GM21526 (cell line): ENCODE measurements around the gene ANKH.

Experiments
- ATAC-seq: cut with Tn5 transposase; IDR thresholded peaks from one replicate; pipeline ENCODE4 v1.9.1; 2021; ENCODE audit warnings: moderate library complexity; ENCODE audit not compliant: unreplicated experiment, low FRiP score

The ANKH gene

DNA sequence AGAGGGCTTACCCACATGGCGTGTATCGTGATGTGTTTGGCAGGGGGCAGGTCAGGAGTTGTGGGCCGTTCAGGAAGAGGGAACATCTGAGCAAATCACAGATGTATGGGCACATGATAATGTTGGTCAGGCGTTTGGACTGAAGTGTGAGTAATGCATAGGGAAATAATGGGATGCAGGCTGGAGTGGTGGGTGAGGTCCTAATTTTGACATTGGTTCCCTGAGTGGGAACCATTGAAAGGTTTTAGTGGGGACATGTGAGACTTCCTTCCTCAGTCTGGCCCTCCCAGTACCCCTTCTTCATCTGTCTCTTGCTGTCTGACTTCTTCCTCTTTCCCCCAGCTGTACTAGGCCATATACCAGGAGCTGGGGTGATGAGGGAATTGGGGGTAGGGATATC lies 199.5 kb downstream of the ANKH start:
- ATAC-seq, result no peak

DNA sequence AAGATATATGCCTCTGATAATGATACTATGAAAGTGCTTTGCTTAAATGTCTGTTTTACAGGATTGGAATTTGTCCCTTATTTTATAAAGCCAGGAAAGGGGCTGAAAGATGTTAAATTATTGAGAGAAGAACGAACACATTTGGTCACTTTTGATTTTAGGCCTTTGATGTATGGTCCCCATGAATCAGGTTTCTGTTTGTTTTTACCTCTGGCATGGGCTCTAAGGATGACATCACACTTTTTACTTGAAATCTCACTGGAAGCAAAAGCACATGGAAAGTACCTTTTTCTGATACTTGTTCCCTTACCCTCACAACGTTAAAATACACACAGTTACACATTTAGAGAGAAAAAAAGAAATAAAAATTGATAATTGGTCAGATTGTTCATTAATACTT lies 200.2 kb downstream of the ANKH start:
- ATAC-seq, result no peak

DNA sequence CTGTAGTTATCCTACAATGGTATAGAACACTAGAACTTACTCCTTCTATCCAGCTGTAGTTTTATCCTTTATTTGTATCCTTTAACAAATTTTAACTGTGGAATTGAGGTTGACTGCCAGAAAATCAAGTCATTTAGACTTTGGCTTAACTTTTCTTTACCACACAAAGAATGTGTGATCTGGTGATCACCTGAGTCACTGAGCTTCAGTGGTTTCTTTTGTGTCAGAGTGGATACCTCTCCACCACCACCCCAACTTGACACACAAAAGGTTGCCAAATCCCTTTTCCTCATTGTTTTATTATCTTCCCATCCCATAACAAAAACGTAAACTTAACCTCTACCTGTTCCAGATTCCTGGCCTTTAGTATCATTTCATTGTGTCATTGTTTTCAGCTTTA lies 201.6 kb downstream of the ANKH start:
- no peak for ATAC-seq

DNA sequence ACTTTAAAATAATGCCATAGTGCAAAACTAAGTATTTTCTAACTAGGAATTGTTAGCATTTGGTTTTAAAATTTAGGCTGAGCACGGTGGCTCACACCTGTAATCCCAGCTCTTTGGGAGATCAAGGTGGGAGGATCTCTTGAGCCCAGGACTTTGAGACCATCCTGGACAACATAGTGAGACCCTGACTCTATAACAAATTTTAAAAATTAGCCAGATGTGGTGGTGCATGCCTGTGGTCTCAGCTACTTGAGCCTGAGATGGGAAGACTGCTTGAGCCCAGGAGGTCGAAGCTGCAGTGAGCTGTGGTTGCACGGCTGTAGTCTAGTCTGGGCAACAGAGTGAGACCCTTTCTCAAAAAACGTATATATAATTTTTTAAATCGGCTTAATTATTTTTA lies 202.2 kb downstream of the ANKH start:
- no peak for ATAC-seq

DNA sequence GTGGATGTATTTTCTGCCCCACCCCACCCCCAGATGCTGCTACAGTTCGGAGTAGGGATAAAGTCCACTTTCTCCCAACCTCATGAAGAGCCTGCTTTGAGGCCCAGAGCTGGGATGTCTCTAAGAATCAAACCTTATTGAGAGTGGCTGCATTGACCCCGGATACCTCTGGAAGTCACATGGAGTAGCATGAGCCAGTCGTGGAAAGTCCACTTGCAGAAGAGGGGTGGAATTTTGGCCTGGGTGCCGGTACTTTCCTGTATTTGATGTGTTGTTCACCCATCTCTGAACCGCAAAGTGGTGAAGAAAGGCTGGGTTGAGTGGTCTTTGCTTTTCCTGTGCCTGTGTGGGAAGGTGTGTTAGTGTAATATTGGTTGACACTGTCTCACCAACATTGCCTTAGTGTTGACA lies 203.4 kb downstream of the ANKH start:
- no peak for ATAC-seq

DNA sequence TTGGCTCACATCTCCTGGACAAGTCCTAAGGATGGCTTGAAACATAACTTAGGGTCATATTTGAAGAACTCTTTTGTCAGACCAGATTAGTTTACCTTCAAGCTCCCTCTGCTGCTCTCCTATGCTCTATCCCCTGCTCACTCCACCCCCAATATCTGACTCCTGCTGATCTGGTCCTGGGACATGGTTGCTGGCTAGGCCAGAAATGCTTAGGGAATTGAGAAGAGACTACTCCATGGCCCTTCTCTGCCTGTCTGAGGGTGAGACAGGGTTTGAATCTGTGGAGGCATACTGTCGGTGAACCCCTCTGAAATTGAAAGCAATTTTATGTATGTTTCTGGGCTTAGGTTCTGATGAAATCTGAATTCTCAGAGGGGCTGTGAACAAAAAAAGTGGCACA lies 203.8 kb downstream of the ANKH start:
- no peak for ATAC-seq

DNA sequence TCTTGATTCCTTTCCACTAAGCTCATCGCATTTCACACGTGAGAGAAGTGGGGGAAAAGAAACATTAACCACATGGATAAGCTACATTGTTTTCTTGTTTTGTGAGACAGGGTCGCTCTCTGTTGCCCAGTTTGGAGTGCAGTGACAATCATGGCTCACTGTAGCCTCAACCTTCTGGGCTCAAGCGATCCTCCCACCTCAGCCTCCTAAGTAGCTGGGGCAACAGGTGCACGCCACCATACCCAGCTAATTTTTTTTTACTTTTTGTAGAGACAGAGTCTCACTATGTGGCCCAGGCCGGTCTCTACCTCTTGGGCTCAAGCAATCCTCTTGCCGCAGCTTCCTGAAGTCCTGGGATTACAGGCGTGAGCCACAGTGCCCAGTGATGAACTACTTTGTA lies 204.3 kb downstream of the ANKH start:
- ATAC-seq, result no peak

DNA sequence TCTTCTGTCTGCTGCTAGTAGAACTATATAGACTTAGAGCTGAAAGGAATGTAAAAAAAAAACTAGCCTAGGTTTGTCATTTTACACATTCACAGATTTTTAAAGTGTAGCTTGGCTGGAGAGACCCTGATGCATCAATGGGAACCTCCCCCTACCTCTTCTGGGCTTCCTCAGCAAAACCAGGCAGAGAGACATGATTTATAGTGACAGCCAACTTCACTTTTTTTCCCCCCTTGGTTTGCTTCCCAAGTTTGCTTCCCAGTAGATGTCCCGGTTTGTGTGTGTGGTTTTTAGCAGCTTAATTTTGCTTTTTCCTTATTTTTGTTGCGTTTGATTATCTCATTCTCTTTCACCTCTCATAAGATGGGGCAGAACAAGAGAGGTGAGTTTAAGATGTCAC lies 205.2 kb downstream of the ANKH start:
- ATAC-seq, result no peak

DNA sequence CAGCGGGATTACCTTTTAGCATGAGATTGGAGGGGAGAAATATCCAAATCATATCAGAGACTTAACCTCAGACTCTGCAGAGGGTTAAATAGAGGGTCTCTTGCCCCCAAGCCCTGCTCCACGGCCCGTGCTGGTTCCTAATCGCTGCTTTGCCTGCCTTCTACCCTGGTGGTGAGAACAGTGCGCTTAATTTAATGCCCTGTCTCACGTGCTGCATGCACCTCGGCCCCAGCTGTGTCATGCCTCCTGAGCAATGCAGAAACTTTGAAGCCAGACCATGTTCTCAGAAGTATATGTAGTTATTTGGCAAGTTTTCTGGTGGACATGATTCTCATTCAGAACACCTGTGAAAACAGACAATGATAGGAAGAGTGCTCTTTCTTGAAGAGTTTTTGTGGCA lies 205.6 kb downstream of the ANKH start:
- peak; percentile 40 for ATAC-seq

DNA sequence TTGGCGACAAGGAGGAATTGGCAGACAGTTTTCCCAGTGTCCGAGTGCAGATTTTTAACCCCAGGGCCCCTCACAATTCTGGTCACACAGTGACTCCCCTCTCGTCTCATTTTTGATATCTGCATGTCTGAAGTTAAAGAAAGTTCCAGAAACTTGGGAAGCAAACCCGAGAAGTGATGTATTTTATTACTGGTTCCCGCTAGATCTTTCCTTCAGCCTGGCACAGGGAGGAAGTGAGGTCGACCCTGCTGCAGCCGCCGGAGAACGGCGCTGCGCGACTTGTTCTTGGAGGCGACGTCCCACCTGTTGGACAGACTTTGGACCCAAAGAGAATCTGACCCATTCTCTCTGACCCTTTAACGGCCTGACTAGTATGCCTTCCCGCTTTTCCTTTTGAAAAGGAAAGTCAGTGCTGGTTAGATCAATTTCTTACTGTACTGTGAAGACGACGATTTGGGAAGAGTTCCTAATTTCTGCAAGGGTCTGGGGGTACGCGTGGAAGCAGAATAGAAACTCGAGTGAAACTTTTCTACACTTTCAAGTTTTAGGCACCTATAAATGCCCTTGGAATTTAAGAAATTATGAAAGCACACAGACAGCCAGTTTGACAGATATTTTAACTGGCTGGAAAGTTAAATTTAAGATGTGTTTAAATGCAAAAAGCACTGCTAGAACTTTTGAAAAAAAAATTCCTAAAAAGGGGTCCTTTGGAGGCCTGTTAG lies 206.3 kb downstream of the ANKH start:
- no peak for ATAC-seq

DNA sequence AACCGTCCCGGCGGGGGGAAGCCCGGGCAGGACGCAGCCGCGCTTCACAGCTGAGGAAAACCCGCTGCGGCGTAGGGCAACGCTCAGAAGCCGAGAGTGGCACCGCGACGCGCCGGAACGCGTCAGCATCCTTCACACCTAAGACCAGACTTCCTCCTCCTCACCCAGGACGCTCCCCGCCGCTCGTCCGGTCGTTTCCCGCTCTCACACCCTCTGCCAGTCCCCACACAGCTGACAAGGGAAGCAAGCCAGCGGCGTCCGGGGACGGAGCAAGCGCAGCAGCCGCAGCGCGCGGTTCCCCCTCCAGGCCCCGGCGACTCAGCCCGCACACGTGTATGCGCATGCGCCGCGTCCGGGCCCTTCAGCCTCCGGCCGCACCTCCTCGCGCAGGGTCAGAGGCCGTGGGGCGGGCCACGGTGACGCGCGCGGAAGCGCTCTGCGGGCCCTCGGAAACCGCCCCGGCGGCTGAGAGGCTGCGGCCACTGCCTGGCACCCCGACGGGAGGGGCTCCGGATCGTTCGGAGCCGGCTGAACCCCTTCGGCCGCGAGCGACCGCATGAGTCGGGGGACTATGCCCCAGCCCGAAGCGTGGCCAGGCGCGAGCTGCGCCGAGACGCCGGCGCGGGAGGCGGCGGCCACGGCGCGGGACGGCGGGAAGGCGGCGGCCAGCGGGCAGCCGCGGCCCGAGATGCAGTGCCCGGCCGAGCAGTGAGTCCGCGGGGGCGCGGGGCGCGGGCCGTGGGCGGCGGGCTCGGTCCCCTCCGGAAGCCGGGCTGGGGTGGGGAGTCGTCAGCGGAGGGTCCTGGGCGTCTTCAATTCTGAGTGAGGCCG lies 207.1 kb downstream of the ANKH start, which contains the start of gene OTULIN:
OTULIN (plus strand) TSS at position 449 of the 831 bp plus-strand sequence; CDS start at position 557, 108 bp downstream.
- peak; percentile 65 for ATAC-seq

DNA sequence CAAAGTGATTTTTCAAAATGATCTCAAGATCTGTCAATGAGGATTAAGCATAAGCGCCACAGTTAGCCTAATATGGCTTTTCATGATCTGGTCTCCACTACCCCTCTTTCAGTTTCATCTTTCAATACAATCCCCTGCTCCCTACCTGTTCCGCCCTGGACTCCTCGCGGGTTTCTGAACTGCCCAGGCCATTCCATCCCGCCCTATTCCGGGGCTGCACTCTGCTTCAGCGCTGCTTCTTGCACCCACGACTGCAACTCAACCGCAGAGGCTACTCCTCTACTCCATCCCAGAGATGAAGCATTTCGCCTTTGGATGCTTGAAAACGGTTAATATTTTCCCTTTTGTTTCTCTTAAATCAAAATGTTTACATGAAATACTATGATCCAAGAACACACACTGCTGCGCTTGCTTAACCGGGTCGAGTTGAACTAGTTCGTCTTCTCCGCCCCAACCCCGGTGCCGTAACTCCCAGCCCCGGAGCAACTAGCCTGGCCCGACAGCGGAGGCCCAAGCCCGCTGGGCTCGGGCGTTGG lies 207.8 kb downstream of the ANKH start:
- peak; percentile 18 for ATAC-seq

DNA sequence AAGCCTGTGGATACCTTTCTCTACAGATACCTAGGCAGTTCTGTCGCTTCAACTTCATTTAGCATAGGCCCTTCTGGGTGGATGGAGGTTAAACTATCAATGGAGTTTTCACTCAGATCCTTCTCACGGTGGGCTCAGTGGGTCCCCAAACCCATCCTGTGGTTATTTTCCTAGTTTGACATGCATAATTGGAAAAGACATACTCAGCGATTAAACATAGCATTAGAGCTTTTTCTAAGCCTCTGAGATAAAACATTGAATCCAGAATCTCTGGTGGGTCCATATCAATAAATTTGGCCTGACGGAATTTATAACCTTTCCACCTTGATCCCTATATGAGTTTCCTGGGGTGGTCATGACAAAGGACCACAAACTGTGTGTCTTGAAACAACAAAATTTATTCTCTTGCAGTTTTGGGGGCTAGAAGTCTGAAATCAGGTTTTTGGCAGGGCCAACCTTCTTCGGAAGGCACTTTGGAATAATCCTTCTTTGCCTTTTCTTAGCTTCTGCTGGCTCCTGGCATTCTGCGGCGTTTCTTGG lies 208.8 kb downstream of the ANKH start:
- no peak for ATAC-seq

DNA sequence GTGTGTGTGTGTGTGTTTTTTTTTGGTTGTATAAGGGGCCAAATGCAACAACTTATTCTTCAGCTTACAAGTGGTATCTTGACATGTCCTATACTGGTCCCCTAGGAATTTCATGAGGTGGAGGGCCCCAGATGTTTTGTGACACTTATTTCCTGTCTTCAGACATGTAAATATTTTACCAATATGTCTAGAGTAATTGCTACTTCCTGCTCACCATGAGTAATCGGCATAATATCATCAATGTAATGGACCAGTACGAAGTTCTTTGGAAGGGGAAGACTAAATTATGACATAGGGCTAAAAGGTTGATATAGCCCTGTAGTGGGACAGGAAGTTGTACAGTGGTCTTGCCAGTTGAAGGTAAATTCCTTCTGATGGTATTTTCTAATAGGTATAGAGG lies 210.7 kb downstream of the ANKH start:
- ATAC-seq, result no peak

DNA sequence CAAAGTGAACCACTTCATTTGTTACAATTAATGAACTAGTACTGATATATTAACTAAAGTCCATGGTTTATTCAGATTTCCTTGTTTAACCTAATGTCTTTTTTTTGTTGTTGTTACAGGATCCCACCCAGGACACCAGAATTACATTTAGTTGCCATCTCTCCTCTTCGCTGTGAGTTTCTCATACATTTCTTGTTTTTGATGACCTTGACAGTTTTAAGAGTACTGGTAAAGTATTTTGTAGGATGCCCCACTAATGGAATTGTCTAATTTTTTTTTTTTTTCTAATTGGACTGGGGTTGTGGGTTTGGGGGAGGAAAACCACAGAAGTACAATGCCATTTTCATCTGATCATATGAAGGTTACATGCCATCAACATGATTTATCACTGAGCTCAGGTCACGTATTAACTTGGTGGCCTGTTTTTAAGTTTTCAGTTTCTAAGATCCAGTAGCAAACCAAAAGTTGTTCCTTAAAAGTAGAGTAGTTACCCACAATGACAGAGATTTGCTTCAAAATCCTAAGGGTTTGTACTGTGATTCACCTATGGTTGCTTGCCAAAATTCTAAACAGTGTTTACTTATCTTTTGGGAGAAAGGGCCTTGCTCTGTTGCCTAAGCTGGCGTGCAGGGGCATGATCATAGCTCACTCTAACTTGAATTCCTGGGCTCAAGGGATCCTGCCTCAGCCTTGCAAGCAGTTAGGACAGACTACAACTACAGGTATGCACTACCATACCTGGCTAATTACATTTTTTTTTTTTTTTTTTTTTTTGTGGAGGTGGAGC lies 211.6 kb downstream of the ANKH start:
- no peak for ATAC-seq

DNA sequence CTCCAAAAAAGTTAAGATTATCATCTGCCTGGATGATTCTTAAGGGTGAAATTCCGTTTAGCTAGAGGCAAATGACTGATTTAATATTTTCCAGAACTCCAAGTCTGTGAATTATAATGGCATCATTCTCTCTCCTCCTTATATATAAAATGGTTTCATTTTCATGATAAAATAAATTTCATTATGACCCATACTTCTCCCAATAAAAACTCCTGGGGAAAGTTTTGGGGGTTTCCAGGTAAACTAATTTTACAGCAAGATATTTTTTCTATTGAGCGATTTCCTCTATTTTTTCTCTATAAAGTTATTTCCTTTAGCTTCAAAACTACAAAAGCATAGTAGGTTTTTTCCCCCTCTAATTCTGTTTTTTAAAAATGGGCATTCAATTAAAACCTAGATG lies 214.7 kb downstream of the ANKH start:
- no peak for ATAC-seq

DNA sequence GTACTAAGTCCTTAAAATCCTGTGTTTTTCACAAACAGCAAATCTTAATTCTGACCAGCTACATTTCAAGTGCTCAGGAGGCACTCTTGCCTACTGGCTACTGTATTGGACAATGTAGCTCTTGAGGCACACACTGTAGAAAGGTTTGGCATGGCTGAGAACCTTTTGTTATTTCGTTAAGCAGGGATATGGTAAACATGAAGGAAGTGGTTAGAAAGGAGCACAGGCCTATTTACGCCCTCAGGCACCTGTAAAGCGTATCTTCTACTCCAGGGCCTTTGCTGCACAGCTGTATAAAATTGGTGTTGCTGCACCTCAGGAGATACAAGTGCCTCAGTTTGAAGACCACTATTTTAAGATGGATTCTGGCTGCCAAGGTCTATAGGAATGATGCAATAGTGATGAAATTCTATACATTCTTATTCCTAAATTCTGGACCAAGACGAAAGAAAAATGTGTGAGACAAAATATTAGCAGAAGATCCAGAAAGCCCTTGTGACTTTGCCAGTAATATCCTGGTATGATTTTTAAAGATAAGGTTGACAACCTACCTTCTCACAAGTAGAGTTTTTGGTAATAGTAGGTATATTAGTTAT lies 216.3 kb downstream of the ANKH start:
- ATAC-seq, result no peak
